PC-3 (cell line): ENCODE results near the gene TUBGCP6. TPM values are rescaled to one million over a fixed set of nuclear protein-coding genes. Genes with fewer than 3 reads are reported as not detected.

Experiments
- ATAC-seq: fragments of 200-7000 bp; cut with Tn5 transposase; 2 replicates; pipeline ENCODE4 v1.9.1; 2020; ENCODE audit warnings: mild to moderate bottlenecking, moderate library complexity
- BruUV-seq: library from RNA; stranded (reverse); fragments of 400-500 nt; replicated peaks from 2 replicates; lab custom pipeline; 2021; lab: Mats Ljungman, UMichigan
- CTCF ChIA-PET: fragments of 300-600 bp; sonication (Branson Sonifier 250); formaldehyde crosslinking; loops from one replicate; lab custom pipeline; 2022; ENCODE audit warnings: antibody characterized with exemption; lab: Charles Lee
- POLR2A ChIA-PET: fragments of 300-600 bp; sonication (Branson Sonifier 250); formaldehyde crosslinking; loops from one replicate; lab custom pipeline; 2022; ENCODE audit warnings: antibody characterized with exemption; ENCODE audit not compliant: unreplicated experiment; lab: Charles Lee
- DNase-seq: peaks from one replicate; pipeline ENCODE4 v3.0.0-alpha.2; 2015
- H2AFZ ChIP-seq: fragments of 300-600 bp; sonication (generic); 2 replicates; pipeline ENCODE4 v1.6.0; 2016; ENCODE audit warnings: antibody characterized with exemption, low read length
- H3F3A ChIP-seq: fragments of 300-600 bp; sonication (generic); one replicate; pipeline ENCODE4 v1.6.0; 2017; ENCODE audit warnings: antibody characterized with exemption, low read length, control low read depth, mild to moderate bottlenecking; ENCODE audit not compliant: unreplicated experiment
- H3K27ac ChIP-seq: fragments of 300-600 bp; sonication (generic); 2 replicates; pipeline ENCODE4 v1.5.1; 2016; ENCODE audit warnings: mild to moderate bottlenecking, low read length
- H3K27me3 ChIP-seq: fragments of 300-600 bp; sonication (generic); 2 replicates; pipeline ENCODE4 v1.6.1; 2016; ENCODE audit warnings: low read length, mixed read lengths
- H3K36me3 ChIP-seq: fragments of 300-600 bp; sonication (generic); 2 replicates; pipeline ENCODE4 v1.6.1; 2016; ENCODE audit warnings: low read depth, mixed run types, low read length, mixed read lengths
- H3K4me1 ChIP-seq: fragments of 300-600 bp; sonication (generic); 2 replicates; pipeline ENCODE4 v1.5.1; 2016; ENCODE audit warnings: low read length; ENCODE audit not compliant: insufficient read depth
- H3K4me2 ChIP-seq: fragments of 300-600 bp; sonication (generic); 2 replicates; pipeline ENCODE4 v1.6.0; 2016; ENCODE audit warnings: low read length
- H3K4me3 ChIP-seq: fragments of 300-600 bp; sonication (generic); 2 replicates; pipeline ENCODE4 v1.5.1; 2016; ENCODE audit warnings: mild to moderate bottlenecking, low read length, mixed read lengths
- H3K79me2 ChIP-seq: fragments of 300-600 bp; sonication (generic); 2 replicates; pipeline ENCODE4 v1.6.1; 2017; ENCODE audit warnings: low read length, mixed read lengths
- H3K9ac ChIP-seq: fragments of 300-600 bp; sonication (generic); 2 replicates; pipeline ENCODE4 v1.6.0; 2016; ENCODE audit warnings: mild to moderate bottlenecking, low read length
- H3K9me2 ChIP-seq: fragments of 300-600 bp; sonication (generic); replicated peaks from 2 replicates; pipeline ENCODE4 v1.6.1; 2016; ENCODE audit warnings: mixed run types, low read length, mixed read lengths
- H3K9me3 ChIP-seq: fragments of 300-600 bp; sonication (generic); 2 replicates; pipeline ENCODE4 v1.6.1; 2016; ENCODE audit warnings: low read length, mixed read lengths
- H4K20me1 ChIP-seq: fragments of 300-600 bp; sonication (generic); 2 replicates; pipeline ENCODE4 v1.6.1; 2016; ENCODE audit warnings: low read length, mixed read lengths
- CTCF ChIP-seq: fragments of 300-600 bp; sonication (generic); conservative IDR thresholded peaks from 2 replicates; pipeline ENCODE4 v1.5.1; 2017; ENCODE audit warnings: antibody characterized with exemption, low read depth, mild to moderate bottlenecking, low read length
- EZH2 ChIP-seq: fragments of 300-600 bp; sonication (generic); IDR thresholded peaks from one replicate; pipeline ENCODE4 v1.6.1; 2017; ENCODE audit warnings: antibody characterized with exemption, mild to moderate bottlenecking, low read length; ENCODE audit not compliant: unreplicated experiment
- EZH2phosphoT487 ChIP-seq: fragments of 300-600 bp; sonication (generic); IDR thresholded peaks from 2 replicates; pipeline ENCODE4 v1.6.1; 2018; ENCODE audit warnings: mild to moderate bottlenecking, antibody characterized with exemption, low read length, borderline replicate concordance
- intact Hi-C: fragments of 100-400 bp; cut with micrococcal nuclease; formaldehyde crosslinking; loops from 2 replicates; pipeline ENCODE4 v1.9.0; 2023
- total RNA-seq: library from RNA; depleted of rRNA; stranded (reverse); fragments of >200 nt; gene quantifications from 2 replicates; pipeline ENCODE4 v1.2.3, GENCODE V29; 2014

Gene TUBGCP6
- total RNA-seq, 1 experiment from 2014 or later = 32.1 TPM

- CTCF ChIA-PET = no interaction called here
- H3K9ac ChIP-seq = no peak overlapping the region
- no peaks in the 10 kb centered on the region for H3K27me3 ChIP-seq
- DNase-seq (no peak), ATAC-seq (no peak)
- peak overlapping the region; percentile 70 for H3K4me2 ChIP-seq
- H3K4me3 ChIP-seq = peak overlapping the region; percentile 60
- H2AFZ ChIP-seq = no peak overlapping the region
- no peaks in the 10 kb centered on the region for H4K20me1 ChIP-seq
- H3K4me1 ChIP-seq = peaks cover 11% of the 10 kb centered on the region
- H3K9me3 ChIP-seq = no peaks in the 10 kb centered on the region
- H3F3A ChIP-seq = no peaks in the 10 kb centered on the region
- H3K9me2 ChIP-seq = no peaks in the 10 kb centered on the region
- POLR2A ChIA-PET = no interaction called here
- H3K79me2 ChIP-seq = no peaks in the 10 kb centered on the region
- no peak overlapping the region for H3K27ac ChIP-seq
- no TSS peak for BruUV-seq
- intact Hi-C loops = no loop called here
- TF ChIP-seq CTCF (no peak), EZH2 (no peak), EZH2phosphoT487 (no peak)
- no peaks in the 10 kb centered on the region for H3K36me3 ChIP-seq
Observed at GRCh38 chr22:50269573-50269969, 24.7 kb upstream of the TUBGCP6 start.

- ChIA-PET POLR2A (no interaction called here), CTCF (interaction anchor here (1.1 kb wide), 1 partner anchor 32 kb away, joined by 3 read pairs; no protein-coding TSS in a partner anchor)
- Histone ChIP-seq H3F3A (no peaks in the 10 kb centered on the region), H3K9ac (no peak overlapping the region), H3K79me2 (no peaks in the 10 kb centered on the region), H3K9me3 (no peaks in the 10 kb centered on the region), H3K27ac (no peak overlapping the region), H2AFZ (no peak overlapping the region), H3K4me3 (no peak overlapping the region), H4K20me1 (no peaks in the 10 kb centered on the region), H3K4me1 (peaks cover 11% of the 10 kb centered on the region), H3K4me2 (no peak overlapping the region), H3K9me2 (no peaks in the 10 kb centered on the region), H3K27me3 (no peaks in the 10 kb centered on the region), H3K36me3 (no peaks in the 10 kb centered on the region)
- ATAC-seq (no peak), DNase-seq (no peak)
- intact Hi-C loops = no loop called here
- BruUV-seq = no TSS peak
- no peak for TF ChIP-seq EZH2
- TF ChIP-seq CTCF = no peak
- TF ChIP-seq EZH2phosphoT487 = no peak
Observed at GRCh38 chr22:50268655-50269113, 23.9 kb upstream of the TUBGCP6 start.

GRCh38 chr22:50267591-50268390, 23.0 kb upstream of the TUBGCP6 start:
- H3K4me2 ChIP-seq = no peak overlapping the region
- ChIA-PET POLR2A (no interaction called here), CTCF (interaction anchor here (0.6 to 1.1 kb wide), 2 partner anchors 33 to 237 kb away, joined by 3 to 7 read pairs; no protein-coding TSS in a partner anchor)
- H3K27ac ChIP-seq = no peak overlapping the region
- H3K4me3 ChIP-seq = no peak overlapping the region
- no peak overlapping the region for H3K9ac ChIP-seq
- no peaks in the 10 kb centered on the region for H3K79me2 ChIP-seq
- peaks cover 14% of the 10 kb centered on the region for H3K4me1 ChIP-seq
- BruUV-seq = no TSS peak
- no peak overlapping the region for H2AFZ ChIP-seq
- no peaks in the 10 kb centered on the region for H3K27me3 ChIP-seq
- H3K9me2 ChIP-seq = no peaks in the 10 kb centered on the region
- no peaks in the 10 kb centered on the region for H3K9me3 ChIP-seq
- H4K20me1 ChIP-seq = no peaks in the 10 kb centered on the region
- H3F3A ChIP-seq = no peaks in the 10 kb centered on the region
- intact Hi-C loops = no loop called here
- H3K36me3 ChIP-seq = no peaks in the 10 kb centered on the region
- ATAC-seq = no peak
- DNase-seq = no peak
- TF ChIP-seq CTCF = no peak
- TF ChIP-seq EZH2phosphoT487 = no peak
- TF ChIP-seq EZH2 = no peak
